Breast epithelium (tissue), 4 donors: ENCODE measurements around the gene SV2C. TPM values are rescaled to one million over a fixed set of nuclear protein-coding genes. Genes with fewer than 3 reads are reported as not detected.

Source experiments
- DNase-seq, 2 donors: peaks; one replicate each; pipeline ENCODE4 v3.0.0-alpha.2; 2019; ENCODE audit warnings: low spot score in 2 of 2
- H3K27ac ChIP-seq, 2 donors: fragments of 200-600 bp; sonication (generic) in 1 of 2; one replicate each; pipeline ENCODE4 v1.5.1; 2016 to 2019; ENCODE audit warnings: mild to moderate bottlenecking in 1 of 2
- H3K27me3 ChIP-seq, 2 donors: fragments of 200-600 bp; sonication (generic) in 1 of 2; one replicate each; pipeline versions ENCODE4 v1.5.1 to v1.6.0; 2017 to 2019; ENCODE audit warnings: control low read depth in 1 of 2, mild to moderate bottlenecking in 1 of 2
- H3K36me3 ChIP-seq: fragments of 200-600 bp; one replicate; pipeline ENCODE4 v1.5.1; 2019
- H3K4me1 ChIP-seq, 2 donors: fragments of 200-600 bp; sonication (generic); one replicate each; pipeline ENCODE4 v1.5.1; 2016 to 2019; ENCODE audit warnings: control low read depth in 1 of 2
- H3K4me3 ChIP-seq, 3 donors: fragments of 200-600 bp; sonication (generic); 1 replicate in 2 of 3; 2 replicates in 1 of 3; pipeline ENCODE4 v1.5.1; 2016 to 2019; ENCODE audit warnings: mild to moderate bottlenecking in 3 of 3, moderate library complexity in 2 of 3
- H3K9me3 ChIP-seq, 2 donors: fragments of 200-600 bp; sonication (generic) in 1 of 2; one replicate each; pipeline ENCODE4 v1.5.1; 2016 to 2019; ENCODE audit warnings: control low read depth in 1 of 2
- POLR2A ChIP-seq: fragments of 450-650 bp; IDR thresholded peaks from one replicate; pipeline ENCODE4 v1.6.1; 2016; ENCODE audit warnings: antibody characterized with exemption, mild to moderate bottlenecking, moderate library complexity
- POLR2AphosphoS5 ChIP-seq, 3 donors: sonication (generic); formaldehyde crosslinking; IDR thresholded peaks; one replicate each; pipeline ENCODE4 v1.6.1; 2017; ENCODE audit warnings: antibody characterized with exemption in 3 of 3
- intact Hi-C: fragments of 100-400 bp; cut with DNase I; formaldehyde crosslinking; loops from one replicate; pipeline ENCODE4 v1.15.1; 2023; ENCODE audit warnings: low total_unique reads
- total RNA-seq, 3 donors: library from RNA; depleted of rRNA; stranded (reverse); fragments of >200 nt; gene quantifications; one replicate each; pipeline ENCODE4 v1.1.0, GENCODE V29; 2016
- TF ChIP-seq, protein P1 (sequence below), 3 donors: fragments of 450-650 bp; IDR thresholded peaks; one replicate each; pipeline ENCODE4 v1.5.1; 2016 to 2017; ENCODE audit warnings: antibody characterized with exemption in 3 of 3, mild to moderate bottlenecking in 3 of 3, moderate library complexity in 3 of 3

Gene SV2C
- total RNA-seq, 3 donors from 2014 or later = 0.32 to 1.3 (median 0.59) TPM

DNA sequence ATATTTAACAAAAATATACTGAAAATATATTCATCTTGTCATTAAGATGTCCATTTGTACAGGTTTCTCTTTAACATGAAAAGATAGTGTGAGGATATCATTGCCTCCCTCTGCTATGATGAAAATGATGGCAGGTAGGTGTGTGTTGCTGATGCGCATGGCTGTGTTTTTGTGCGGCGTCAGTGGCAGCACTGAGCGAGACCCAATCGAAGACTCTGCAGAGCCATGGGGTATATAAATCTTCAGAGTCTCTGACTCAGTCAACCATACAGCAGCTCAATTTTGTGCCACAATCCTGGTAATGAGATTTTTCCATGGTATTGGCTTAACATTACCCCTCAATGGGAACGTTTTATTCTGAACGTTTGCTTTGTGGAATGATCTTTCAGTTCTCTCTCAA lies 166.4 kb downstream of the SV2C start:
- H3K27ac ChIP-seq = no peak overlapping the region
- intact Hi-C loops = no loop called here
- no peaks in the 10 kb centered on the region for H3K4me1 ChIP-seq
- H3K27me3 ChIP-seq = no peaks in the 10 kb centered on the region
- no peaks in the 10 kb centered on the region for H3K9me3 ChIP-seq
- DNase-seq = no peak
- no peaks in the 10 kb centered on the region for H3K36me3 ChIP-seq
- no peak overlapping the region for H3K4me3 ChIP-seq
- TF ChIP-seq, protein P1, sequence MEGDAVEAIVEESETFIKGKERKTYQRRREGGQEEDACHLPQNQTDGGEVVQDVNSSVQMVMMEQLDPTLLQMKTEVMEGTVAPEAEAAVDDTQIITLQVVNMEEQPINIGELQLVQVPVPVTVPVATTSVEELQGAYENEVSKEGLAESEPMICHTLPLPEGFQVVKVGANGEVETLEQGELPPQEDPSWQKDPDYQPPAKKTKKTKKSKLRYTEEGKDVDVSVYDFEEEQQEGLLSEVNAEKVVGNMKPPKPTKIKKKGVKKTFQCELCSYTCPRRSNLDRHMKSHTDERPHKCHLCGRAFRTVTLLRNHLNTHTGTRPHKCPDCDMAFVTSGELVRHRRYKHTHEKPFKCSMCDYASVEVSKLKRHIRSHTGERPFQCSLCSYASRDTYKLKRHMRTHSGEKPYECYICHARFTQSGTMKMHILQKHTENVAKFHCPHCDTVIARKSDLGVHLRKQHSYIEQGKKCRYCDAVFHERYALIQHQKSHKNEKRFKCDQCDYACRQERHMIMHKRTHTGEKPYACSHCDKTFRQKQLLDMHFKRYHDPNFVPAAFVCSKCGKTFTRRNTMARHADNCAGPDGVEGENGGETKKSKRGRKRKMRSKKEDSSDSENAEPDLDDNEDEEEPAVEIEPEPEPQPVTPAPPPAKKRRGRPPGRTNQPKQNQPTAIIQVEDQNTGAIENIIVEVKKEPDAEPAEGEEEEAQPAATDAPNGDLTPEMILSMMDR (IDR thresholded peaks at IDR 0.05) = no peak
- TF ChIP-seq POLR2A (no peak), POLR2AphosphoS5 (IDR thresholded peaks at IDR 0.05) (no peak)

- no peaks in the 10 kb centered on the region for H3K4me1 ChIP-seq
- no peaks in the 10 kb centered on the region for H3K27me3 ChIP-seq
- H3K27ac ChIP-seq = no peak overlapping the region
- no peak for TF ChIP-seq POLR2AphosphoS5 (IDR thresholded peaks at IDR 0.05)
- TF ChIP-seq POLR2A = no peak
- TF ChIP-seq, protein P1 (IDR thresholded peaks at IDR 0.05) = no peak
- no peaks in the 10 kb centered on the region for H3K9me3 ChIP-seq
- H3K4me3 ChIP-seq = no peak overlapping the region
- intact Hi-C loops = no loop called here
- no peaks in the 10 kb centered on the region for H3K36me3 ChIP-seq
- DNase-seq = no peak
Measured at GRCh38 chr5:76250463-76250862, 167.3 kb downstream of the SV2C start.

GRCh38 chr5:76251656-76252055 lies 168.5 kb downstream of the SV2C start:
- H3K27ac ChIP-seq = no peak overlapping the region
- H3K36me3 ChIP-seq = no peaks in the 10 kb centered on the region
- no peaks in the 10 kb centered on the region for H3K9me3 ChIP-seq
- H3K4me3 ChIP-seq = no peak overlapping the region
- TF ChIP-seq POLR2A (no peak), POLR2AphosphoS5 (IDR thresholded peaks at IDR 0.05) (no peak)
- TF ChIP-seq, protein P1 (IDR thresholded peaks at IDR 0.05) = no peak
- H3K27me3 ChIP-seq = no peaks in the 10 kb centered on the region
- no peak for DNase-seq
- intact Hi-C loops = no loop called here
- H3K4me1 ChIP-seq = no peaks in the 10 kb centered on the region

DNA sequence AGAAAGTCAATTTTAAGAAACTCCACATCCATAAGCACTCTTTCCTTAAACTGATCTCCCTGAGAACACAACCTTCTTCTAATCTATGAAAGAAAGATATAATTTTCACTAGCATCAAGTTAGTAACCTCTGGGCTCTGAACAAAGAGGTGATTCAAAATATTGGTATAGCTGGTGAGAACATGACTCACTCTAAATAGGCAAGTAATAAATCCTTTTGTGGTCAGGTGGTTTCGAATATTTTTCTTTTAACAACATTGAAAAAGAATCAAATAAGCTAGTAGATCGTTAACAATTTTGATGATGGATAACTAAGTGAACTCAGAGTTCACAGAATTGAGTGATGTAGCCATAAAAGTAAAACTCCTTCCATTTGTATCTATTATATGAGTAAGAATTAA lies 169.3 kb downstream of the SV2C start:
- TF ChIP-seq POLR2A = no peak
- no peak for TF ChIP-seq POLR2AphosphoS5 (IDR thresholded peaks at IDR 0.05)
- TF ChIP-seq, protein P1 (IDR thresholded peaks at IDR 0.05) = no peak
- intact Hi-C loops = no loop called here
- no peak for DNase-seq
- Histone ChIP-seq H3K27me3 (no peaks in the 10 kb centered on the region), H3K36me3 (no peaks in the 10 kb centered on the region), H3K4me3 (no peak overlapping the region), H3K4me1 (no peaks in the 10 kb centered on the region), H3K9me3 (no peaks in the 10 kb centered on the region), H3K27ac (no peak overlapping the region)

GRCh38 chr5:76256116-76256889 lies 173.1 kb downstream of the SV2C start:
- H3K4me3 ChIP-seq = no peak overlapping the region
- H3K27me3 ChIP-seq = no peaks in the 10 kb centered on the region
- no peaks in the 10 kb centered on the region for H3K9me3 ChIP-seq
- intact Hi-C loops = no loop called here
- peak in 1 of 2 donors; percentile 33 for DNase-seq
- no peak overlapping the region for H3K27ac ChIP-seq
- H3K36me3 ChIP-seq = no peaks in the 10 kb centered on the region
- TF ChIP-seq, protein P1 (IDR thresholded peaks at IDR 0.05) = peak in 2 of 3 donors; percentile 44 to 59
- no peak for TF ChIP-seq POLR2A
- H3K4me1 ChIP-seq = no peaks in the 10 kb centered on the region
